Measurements from ENCODE around the gene SLC5A9. TPM values are rescaled to one million over a fixed set of nuclear protein-coding genes. Genes with fewer than 3 reads are reported as not detected.

The SLC5A9 gene
- total and polyA plus RNA-seq, 8 donors = 0.28 to 1.8 (median 0.92) TPM; not detected in 3

- 75 to 88% (median 78%) methylated on average over 2 of the region's 2 CpGs for WGBS, 5 donors
- no peaks in the 10 kb centered on the region for H3K4me1 ChIP-seq
- TF ChIP-seq EP300 (IDR thresholded peaks at IDR 0.05) = no peak
- TF ChIP-seq, protein P1, sequence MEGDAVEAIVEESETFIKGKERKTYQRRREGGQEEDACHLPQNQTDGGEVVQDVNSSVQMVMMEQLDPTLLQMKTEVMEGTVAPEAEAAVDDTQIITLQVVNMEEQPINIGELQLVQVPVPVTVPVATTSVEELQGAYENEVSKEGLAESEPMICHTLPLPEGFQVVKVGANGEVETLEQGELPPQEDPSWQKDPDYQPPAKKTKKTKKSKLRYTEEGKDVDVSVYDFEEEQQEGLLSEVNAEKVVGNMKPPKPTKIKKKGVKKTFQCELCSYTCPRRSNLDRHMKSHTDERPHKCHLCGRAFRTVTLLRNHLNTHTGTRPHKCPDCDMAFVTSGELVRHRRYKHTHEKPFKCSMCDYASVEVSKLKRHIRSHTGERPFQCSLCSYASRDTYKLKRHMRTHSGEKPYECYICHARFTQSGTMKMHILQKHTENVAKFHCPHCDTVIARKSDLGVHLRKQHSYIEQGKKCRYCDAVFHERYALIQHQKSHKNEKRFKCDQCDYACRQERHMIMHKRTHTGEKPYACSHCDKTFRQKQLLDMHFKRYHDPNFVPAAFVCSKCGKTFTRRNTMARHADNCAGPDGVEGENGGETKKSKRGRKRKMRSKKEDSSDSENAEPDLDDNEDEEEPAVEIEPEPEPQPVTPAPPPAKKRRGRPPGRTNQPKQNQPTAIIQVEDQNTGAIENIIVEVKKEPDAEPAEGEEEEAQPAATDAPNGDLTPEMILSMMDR (IDR thresholded peaks at IDR 0.05) = no peak
- no peak for TF ChIP-seq POLR2AphosphoS5 (IDR thresholded peaks at IDR 0.05)
- TF ChIP-seq POLR2A (IDR thresholded peaks at IDR 0.05) = no peak
- no peak overlapping the region for H3K4me3 ChIP-seq
- H3K9me3 ChIP-seq = peaks cover 0 to 6% (median under 1%) of the 10 kb centered on the region in 4 donors
- H3K27ac ChIP-seq = no peak overlapping the region
- intact Hi-C loops (cut with DNase I; ENCODE audit: low total_unique reads) = no loop called here
- DNase-seq = no peak
- H3K36me3 ChIP-seq = no peaks in the 10 kb centered on the region
- no peaks in the 10 kb centered on the region for H3K27me3 ChIP-seq
These were observed 40.1 kb upstream of the SLC5A9 start for GRCh38 chr1:48182439-48182838.

GRCh38 chr1:48186306-48186839 lies 36.1 kb upstream of the SLC5A9 start:
- Histone ChIP-seq H3K9me3 (peaks cover 0 to 13% (median 10%) of the 10 kb centered on the region in 4 donors), H3K36me3 (no peaks in the 10 kb centered on the region), H3K4me3 (no peak overlapping the region), H3K27ac (no peak overlapping the region), H3K4me1 (no peaks in the 10 kb centered on the region), H3K27me3 (peaks cover 0 to 3% (median 0%) of the 10 kb centered on the region in 3 donors)
- intact Hi-C loops (cut with DNase I; ENCODE audit: low total_unique reads) = no loop called here
- WGBS, 5 donors = 33 to 45% (median 39%) methylated on average over 3 of the region's 3 CpGs
- DNase-seq = no peak
- no peak for TF ChIP-seq POLR2A (IDR thresholded peaks at IDR 0.05)
- no peak for TF ChIP-seq POLR2AphosphoS5 (IDR thresholded peaks at IDR 0.05)
- no peak for TF ChIP-seq EP300 (IDR thresholded peaks at IDR 0.05)
- TF ChIP-seq, protein P1 (IDR thresholded peaks at IDR 0.05) = no peak

GRCh38 chr1:48187969-48188563 lies 34.5 kb upstream of the SLC5A9 start:
- no peaks in the 10 kb centered on the region for H3K4me1 ChIP-seq
- TF ChIP-seq, protein P1 (IDR thresholded peaks at IDR 0.05) = no peak
- no peak for TF ChIP-seq EP300 (IDR thresholded peaks at IDR 0.05)
- no peak for TF ChIP-seq POLR2AphosphoS5 (IDR thresholded peaks at IDR 0.05)
- TF ChIP-seq POLR2A (IDR thresholded peaks at IDR 0.05) = no peak
- no peak overlapping the region for H3K4me3 ChIP-seq
- no peak overlapping the region for H3K27ac ChIP-seq
- no peak for DNase-seq
- H3K27me3 ChIP-seq = peaks cover 0 to 3% (median 0%) of the 10 kb centered on the region in 3 donors
- intact Hi-C loops (cut with DNase I; ENCODE audit: low total_unique reads) = no loop called here
- no peaks in the 10 kb centered on the region for H3K36me3 ChIP-seq
- peaks cover 0 to 13% (median 10%) of the 10 kb centered on the region in 4 donors for H3K9me3 ChIP-seq

GRCh38 chr1:48190881-48191280 lies 31.6 kb upstream of the SLC5A9 start:
- peaks cover 0 to 3% (median 0%) of the 10 kb centered on the region in 3 donors for H3K27me3 ChIP-seq
- H3K27ac ChIP-seq = no peak overlapping the region
- H3K36me3 ChIP-seq = no peaks in the 10 kb centered on the region
- no peak for TF ChIP-seq EP300 (IDR thresholded peaks at IDR 0.05)
- no peak for TF ChIP-seq POLR2A (IDR thresholded peaks at IDR 0.05)
- TF ChIP-seq POLR2AphosphoS5 (IDR thresholded peaks at IDR 0.05) = no peak
- TF ChIP-seq, protein P1 (IDR thresholded peaks at IDR 0.05) = no peak
- no peak overlapping the region for H3K4me3 ChIP-seq
- intact Hi-C loops (cut with DNase I; ENCODE audit: low total_unique reads) = no loop called here
- DNase-seq = no peak
- H3K9me3 ChIP-seq = peaks cover 0 to 13% (median 10%) of the 10 kb centered on the region in 4 donors
- no peaks in the 10 kb centered on the region for H3K4me1 ChIP-seq
- 27 to 51% (median 33%) methylated on average over 3 of the region's 3 CpGs for WGBS, 5 donors
